ENCODE results near the gene PALD1.

Gene PALD1

GRCh38 chr10:70558295-70558694 is 79.7 kb downstream of the PALD1 start:
- DNase-seq (ENCODE audit: low read depth), result no peak

DNA sequence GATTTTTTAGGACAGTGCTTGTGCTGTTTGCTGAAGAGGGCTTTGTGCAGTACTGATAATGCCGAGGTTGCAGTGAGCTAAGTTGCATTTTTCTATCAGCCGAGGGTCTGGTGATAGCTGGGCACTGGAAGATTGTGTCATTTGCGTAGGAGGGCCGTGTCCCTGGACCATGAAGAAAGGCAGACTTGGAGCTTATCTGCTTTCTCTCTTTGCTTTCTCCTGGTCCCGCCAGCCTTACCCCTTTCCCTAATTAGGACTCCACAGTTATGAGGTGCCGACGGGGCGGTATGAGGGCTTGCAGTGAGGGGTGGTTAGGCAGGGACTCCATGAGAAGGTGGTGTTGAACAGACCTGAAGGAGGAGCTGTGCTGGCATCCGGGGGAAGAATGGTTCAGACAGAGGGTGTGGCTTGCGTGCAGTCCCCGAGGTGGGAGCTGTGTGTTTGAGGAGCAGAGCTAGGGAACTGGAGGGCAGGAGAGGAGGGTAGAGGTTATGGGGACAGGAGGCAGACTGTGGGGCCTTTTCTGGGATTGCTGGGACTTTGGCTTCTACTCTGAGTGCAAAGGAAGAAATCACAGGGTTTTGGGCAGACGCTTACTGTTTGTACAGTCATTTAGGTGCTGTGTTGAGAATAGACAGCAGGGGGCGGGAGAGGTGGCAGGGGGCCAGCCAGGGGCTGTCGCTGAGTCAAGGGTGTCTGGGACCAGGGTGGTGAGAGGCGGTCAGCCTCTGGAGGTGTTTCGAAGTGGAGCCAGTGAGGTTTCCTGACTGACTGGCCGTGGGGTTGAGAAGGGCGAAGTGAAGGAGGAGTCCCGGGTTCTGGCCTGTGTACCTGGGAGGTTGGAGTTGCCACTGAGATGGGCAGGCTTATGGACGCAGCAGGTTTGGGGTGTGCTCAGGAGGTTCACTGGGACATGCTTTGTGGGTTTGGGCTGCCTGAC is 80.6 kb downstream of the PALD1 start:
- peak; percentile 53 for DNase-seq (ENCODE audit: low read depth)

- no peak for DNase-seq (ENCODE audit: low read depth)
Observed at GRCh38 chr10:70559861-70560260, 81.3 kb downstream of the PALD1 start.

GRCh38 chr10:70560511-70560941 is 82.0 kb downstream of the PALD1 start:
- DNase-seq (ENCODE audit: low read depth), result no peak

GRCh38 chr10:70561070-70561469 is 82.5 kb downstream of the PALD1 start:
- DNase-seq (ENCODE audit: low read depth), result no peak

GRCh38 chr10:70561558-70561957 is 83.0 kb downstream of the PALD1 start:
- no peak for DNase-seq (ENCODE audit: low read depth)

DNA sequence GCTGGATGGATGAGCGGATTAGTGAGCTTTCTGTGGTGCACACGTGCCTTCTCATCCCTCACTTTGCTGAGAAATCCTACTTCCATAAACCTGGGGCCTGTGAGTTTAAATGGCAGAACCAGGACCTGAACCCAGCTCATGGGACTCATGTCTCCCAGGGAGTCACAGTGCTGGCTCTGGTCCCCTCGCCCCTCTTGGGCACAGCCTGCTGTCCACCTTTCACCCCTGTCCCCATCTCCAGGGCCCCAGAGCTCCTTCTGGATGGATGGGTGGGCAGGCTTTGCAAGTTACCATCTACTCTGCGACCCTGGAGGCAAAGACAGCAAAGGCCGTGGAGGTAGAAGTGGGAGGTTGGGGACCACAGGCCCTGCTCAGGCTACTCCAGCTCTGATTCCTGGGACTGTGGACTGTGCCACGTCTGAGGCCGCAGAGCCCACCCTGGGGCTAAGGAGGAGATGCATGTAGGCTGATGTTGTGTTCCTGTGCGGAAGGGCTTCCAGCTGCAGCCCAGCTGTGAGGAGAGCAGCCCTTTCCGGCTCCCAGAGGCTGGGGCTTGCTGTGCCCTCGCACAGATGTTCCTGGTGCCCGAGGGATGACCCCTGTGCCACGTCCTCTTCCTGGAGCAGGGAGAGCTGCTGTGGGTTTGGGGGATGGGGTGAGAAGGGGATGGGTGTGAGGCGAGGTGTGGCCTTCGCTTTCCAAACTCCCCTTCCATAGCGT is 83.6 kb downstream of the PALD1 start:
- no peak for DNase-seq (ENCODE audit: low read depth)

GRCh38 chr10:70563230-70563629 is 84.7 kb downstream of the PALD1 start:
- no peak for DNase-seq (ENCODE audit: low read depth)

- no peak for DNase-seq (ENCODE audit: low read depth)
Observed at GRCh38 chr10:70564113-70564725, 85.7 kb downstream of the PALD1 start.

- DNase-seq (ENCODE audit: low read depth), result no peak
Observed at GRCh38 chr10:70564901-70565351, 86.4 kb downstream of the PALD1 start.

- DNase-seq (ENCODE audit: low read depth), result no peak
Observed at GRCh38 chr10:70565556-70566514, 87.3 kb downstream of the PALD1 start.

DNA sequence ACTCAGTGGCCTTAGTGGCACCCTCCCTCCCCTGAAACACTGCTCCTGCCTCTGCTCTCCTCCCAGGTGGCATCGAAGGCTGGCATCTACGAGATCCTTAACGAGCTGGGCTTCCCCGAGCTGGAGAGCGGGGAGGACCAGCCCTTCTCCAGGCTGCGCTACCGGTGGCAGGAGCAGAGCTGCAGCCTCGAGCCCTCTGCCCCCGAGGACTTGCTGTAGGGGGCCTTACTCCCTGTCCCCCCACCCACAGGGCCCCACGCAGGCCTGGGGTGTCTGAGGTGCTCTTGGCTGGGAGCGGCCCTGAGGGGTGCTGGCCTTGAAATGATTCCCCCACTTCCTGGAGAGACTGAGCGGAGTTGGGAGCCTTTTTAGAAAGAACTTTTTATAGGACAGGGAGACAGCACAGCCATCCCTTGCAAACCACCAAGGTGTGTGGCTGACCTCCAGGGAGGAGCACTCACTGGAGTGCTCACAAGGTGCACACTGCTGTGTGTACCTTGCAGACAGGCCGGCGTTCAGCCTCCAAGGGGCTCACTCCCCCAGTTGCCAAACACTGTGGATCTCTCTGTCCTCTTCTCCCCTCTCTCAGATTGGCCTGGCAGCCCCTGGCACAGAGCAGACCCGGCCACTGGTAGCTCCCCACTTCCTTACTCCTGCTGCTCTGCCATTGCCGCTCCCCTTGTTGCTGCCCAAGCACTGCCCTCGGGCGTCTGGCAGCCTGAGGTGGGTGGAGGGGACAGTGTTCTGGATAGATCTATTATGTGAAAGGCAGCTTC is 88.1 kb downstream of the PALD1 start:
- DNase-seq (ENCODE audit: low read depth), result no peak

- no peak for DNase-seq (ENCODE audit: low read depth)
Observed at GRCh38 chr10:70567603-70568002, 89.0 kb downstream of the PALD1 start.

DNA sequence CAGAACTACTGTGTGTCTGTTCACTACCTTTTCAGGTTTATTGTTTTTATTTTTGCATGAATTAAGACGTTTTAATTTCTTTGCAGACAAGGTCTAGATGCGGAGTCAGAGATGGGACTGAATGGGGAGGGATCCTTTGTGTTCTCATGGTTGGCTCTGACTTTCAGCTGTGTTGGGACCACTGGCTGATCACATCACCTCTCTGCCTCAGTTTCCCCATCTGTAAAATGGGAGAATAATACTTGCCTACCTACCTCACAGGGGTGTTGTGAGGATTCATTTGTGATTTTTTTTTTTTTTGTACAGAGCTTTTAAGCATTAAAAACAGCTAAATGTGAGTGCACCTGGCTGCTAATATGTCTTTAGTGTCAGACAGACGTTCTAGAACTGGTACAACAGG is 89.5 kb downstream of the PALD1 start:
- no peak for DNase-seq (ENCODE audit: low read depth)

DNA sequence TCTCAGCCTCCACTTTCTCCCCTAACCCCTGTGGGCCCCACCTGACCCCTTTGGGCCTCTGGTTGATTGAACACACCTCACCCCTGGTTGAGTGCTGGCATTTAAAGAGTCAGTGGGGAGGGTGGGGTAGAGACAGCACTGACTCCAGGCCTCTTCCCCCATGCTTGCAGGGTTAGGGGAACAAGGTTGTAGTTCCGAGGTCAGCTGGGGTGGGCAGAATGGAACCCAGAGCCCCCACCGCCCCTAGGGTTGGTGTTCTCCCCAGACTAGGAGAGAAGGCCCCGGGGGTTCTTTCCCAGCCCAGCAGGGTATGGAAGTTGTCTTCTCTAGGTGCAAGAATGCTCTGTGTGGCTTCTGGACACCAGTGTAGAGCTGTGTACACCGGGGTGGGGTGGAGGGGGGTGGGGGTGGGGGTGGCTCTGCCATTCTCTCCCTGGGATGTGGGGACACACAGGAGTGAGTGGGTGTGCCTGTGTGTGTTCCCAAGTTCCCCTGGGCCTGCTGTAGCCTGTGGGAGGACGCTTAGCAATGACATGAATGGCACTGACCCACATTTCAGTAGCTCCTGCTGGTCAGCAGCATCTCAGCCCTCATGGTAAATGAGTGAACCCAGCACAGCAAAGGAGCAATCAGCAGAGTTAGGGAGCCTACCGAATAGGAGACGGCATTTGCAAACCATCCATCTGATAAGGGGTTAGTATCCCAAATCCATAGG is 90.4 kb downstream of the PALD1 start:
- no peak for DNase-seq (ENCODE audit: low read depth)

DNA sequence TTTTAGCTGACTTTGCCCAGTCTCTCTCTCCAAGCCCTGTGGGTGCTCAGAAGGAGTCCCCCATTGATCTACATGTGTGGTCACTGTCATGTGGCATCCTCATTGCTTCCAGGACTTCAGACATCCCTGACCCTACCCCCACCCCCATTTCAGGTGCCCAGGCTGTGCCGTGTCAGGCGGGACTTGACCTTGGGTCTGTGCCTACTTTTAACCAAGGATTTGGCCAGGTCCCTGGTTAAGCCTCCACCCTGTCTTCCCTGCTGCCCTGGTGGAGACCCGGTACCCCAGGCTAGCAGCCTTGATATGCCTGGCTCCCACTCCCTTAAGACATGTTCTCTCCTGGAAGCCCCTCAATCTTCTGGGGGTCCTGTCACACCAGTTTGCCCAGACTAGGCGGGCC is 92.7 kb downstream of the PALD1 start:
- DNase-seq (ENCODE audit: low read depth), result no peak

GRCh38 chr10:70571636-70572439 is 93.3 kb downstream of the PALD1 start:
- DNase-seq (ENCODE audit: low read depth), result no peak

GRCh38 chr10:70573599-70574506 is 95.3 kb downstream of the PALD1 start:
- DNase-seq (ENCODE audit: low read depth), result no peak

All from stimulated activated CD8-positive, alpha-beta memory T cell treated with anti-CD3 and anti-CD28 coated beads, Interleukin-12 subunit alpha, Interleukin-12 subunit beta, amount 100 ng/mL, for 4 hours (primary cell).